Measurements from ENCODE around the gene ATXN10.
A peak's percentile ranks its signal among the peaks of the same experiment; 100 is the strongest.

The ATXN10 gene

GRCh38 chr22:45860201-45860600, 188.6 kb downstream of the ATXN10 start:
- no peak for DNase-seq (ENCODE audit: low read depth)

DNA sequence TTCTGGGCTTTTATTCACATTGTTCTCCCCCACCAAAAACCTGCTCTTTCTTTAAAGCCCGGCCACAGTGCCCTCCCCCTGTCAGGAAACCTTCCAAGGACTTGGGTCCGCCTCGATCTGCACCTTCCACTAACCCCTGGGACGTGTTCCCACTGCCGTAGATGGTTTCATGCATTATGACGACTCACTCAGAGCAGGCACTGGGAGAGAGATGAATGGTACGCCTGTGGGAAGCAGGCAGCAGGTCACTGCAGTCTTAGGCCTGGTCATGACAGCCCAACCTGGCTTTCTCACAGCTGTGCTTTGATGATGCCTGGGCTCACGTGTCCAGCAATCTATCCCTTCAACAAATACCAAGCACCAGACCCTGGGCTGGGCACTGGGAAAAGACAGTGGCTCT, 189.6 kb downstream of the ATXN10 start:
- DNase-seq (ENCODE audit: low read depth), result no peak

- peak; percentile 57 for DNase-seq (ENCODE audit: low read depth)
Observed at GRCh38 chr22:45863981-45864751, 192.5 kb downstream of the ATXN10 start.

DNA sequence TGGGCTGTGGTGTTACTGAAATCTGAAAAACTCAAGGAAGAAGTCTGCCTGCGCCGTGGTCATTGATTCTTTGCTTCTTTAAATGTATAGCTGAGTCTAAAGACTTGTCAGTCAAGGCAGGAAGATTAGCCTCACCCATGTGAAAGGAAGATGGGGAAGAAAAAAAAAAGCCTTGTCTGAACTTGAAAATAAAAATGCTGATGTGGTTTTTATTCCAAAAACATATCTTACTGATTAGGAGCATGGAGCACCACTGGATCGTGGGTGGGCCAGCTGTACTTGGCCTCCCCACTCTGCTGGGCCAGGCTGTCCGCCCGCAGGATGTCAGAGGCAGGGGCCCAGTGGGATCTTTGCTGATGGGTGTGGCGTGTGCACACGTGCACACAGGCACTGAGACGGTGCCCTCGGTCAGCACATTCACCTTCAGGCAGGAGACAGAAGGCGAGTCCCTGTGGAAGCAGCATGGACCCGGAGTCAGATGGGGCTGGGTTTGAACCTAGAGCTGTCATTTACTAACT, 193.4 kb downstream of the ATXN10 start:
- no peak for DNase-seq (ENCODE audit: low read depth)

DNA sequence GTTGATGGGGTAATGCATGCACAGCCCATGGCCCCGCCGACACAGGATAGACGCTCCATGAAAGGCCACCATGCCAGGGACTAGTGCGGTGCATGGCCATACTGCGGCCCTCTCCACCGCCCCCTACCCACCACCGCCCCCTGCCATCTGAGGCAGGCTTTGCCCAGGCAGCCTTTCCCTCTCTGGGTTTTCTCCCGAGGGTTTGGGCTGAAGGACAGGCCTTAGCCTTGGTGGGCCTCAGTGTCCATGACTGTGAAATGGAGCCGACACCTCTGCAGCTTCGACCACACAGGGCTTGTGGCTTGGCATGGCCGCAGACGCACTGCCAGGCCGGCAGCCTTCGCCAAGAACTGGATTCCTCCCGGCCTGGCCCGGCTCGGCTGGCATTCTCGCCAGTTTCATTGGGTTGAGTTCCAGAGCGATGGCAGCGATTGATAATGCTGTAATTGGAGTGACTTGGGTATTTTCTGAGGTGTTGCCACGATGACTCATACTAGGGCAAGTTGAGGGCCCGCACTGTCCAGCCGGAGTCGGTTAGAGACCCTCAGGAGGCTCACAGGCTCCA, 194.0 kb downstream of the ATXN10 start:
- DNase-seq (ENCODE audit: low read depth), result no peak

GRCh38 chr22:45866126-45866645, 194.6 kb downstream of the ATXN10 start:
- no peak for DNase-seq (ENCODE audit: low read depth)

- no peak for DNase-seq (ENCODE audit: low read depth)
Observed at GRCh38 chr22:45866646-45867117, 195.0 kb downstream of the ATXN10 start.

- no peak for DNase-seq (ENCODE audit: low read depth)
Observed at GRCh38 chr22:45867118-45867905, 195.7 kb downstream of the ATXN10 start.

GRCh38 chr22:45867906-45868555, 196.4 kb downstream of the ATXN10 start:
- DNase-seq (ENCODE audit: low read depth), result no peak

GRCh38 chr22:45868571-45869339, 197.1 kb downstream of the ATXN10 start:
- DNase-seq (ENCODE audit: low read depth), result no peak

DNA sequence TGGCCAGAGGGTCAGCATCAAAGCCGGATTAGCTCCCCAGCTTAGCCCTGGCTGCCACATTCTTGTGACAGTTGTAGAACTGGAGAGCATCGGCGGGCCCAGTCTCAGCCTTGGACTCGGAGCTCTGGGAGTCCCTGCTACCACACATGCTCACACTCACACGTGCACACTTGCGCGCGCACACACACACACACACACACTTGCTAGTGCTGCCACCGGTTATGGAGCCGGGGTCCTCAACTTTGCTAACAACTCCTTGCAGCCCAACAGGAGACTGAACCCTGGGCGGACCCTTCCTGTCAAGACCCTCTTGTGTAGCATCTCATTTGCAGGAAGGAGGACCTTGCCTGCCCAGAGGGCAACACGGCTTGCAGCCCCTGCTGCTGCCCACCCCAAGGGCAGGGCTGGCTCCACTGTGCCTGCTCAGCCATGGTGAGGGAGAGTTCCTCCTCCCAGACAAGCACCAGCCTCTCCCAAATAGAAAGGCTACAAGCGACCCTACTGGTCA, 197.8 kb downstream of the ATXN10 start:
- no peak for DNase-seq (ENCODE audit: low read depth)

DNA sequence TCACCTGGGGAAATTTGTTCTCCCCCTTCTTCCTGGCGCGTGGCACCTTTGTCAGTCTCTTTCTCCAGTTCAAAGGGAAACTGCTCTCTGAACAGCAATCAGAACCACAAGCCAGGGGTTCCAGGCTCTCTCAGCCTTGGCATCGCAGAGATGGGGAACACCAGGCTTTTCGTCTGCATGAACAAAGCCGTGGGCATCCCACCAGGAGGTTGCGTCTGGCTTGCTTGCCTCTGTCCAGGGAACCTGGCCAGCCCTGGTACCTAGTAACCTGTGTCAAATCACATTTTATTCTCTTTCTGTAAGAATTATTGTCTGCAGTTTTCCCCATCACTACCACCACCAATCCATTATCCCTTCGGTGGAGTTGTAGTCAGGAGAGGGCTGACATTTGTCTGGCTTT, 198.4 kb downstream of the ATXN10 start:
- no peak for DNase-seq (ENCODE audit: low read depth)

DNA sequence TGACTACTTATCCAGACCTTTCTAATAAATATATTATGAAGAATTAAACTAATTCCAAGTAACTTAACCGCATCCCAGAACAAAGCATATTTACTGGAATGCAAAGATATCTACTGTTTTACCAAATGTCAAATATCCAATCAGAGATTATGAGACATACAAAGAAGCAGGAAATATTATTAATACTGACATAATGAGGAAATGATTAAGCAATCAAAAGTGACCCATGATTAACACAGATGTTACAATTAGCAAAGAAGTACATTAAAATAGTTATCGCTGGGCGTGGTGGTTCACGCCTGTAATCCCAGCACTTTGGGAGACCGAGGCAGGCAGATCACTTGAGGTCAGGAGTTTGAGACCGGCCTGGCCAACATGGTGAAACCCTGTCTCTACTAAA, 200.1 kb downstream of the ATXN10 start:
- DNase-seq (ENCODE audit: low read depth), result no peak

- no peak for DNase-seq (ENCODE audit: low read depth)
Observed at GRCh38 chr22:45872659-45873263, 201.1 kb downstream of the ATXN10 start.

GRCh38 chr22:45876136-45877035, 204.8 kb downstream of the ATXN10 start:
- DNase-seq (ENCODE audit: low read depth), result no peak

GRCh38 chr22:45877036-45877380, 205.4 kb downstream of the ATXN10 start:
- DNase-seq (ENCODE audit: low read depth), result no peak

DNA sequence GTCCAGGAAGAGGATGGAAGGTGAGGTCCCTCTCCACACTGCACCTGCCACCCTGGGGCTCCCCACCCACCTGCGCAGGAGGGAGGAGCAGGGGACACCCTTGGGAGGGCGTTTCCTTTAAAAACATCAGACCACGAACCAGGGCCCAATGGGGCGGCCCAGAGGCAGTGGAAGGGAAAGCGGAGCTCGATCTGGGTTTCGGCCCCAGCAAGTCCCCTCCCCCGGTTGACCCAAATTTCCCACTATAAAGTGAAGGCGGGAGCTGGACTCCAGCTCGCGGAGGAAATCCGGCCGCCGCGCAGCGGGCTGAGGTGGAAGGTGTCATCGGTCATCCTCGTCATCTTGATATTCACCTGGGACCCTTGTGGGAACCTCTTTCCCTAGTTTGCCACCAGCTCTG, 206.0 kb downstream of the ATXN10 start:
- no peak for DNase-seq (ENCODE audit: low read depth)

DNA sequence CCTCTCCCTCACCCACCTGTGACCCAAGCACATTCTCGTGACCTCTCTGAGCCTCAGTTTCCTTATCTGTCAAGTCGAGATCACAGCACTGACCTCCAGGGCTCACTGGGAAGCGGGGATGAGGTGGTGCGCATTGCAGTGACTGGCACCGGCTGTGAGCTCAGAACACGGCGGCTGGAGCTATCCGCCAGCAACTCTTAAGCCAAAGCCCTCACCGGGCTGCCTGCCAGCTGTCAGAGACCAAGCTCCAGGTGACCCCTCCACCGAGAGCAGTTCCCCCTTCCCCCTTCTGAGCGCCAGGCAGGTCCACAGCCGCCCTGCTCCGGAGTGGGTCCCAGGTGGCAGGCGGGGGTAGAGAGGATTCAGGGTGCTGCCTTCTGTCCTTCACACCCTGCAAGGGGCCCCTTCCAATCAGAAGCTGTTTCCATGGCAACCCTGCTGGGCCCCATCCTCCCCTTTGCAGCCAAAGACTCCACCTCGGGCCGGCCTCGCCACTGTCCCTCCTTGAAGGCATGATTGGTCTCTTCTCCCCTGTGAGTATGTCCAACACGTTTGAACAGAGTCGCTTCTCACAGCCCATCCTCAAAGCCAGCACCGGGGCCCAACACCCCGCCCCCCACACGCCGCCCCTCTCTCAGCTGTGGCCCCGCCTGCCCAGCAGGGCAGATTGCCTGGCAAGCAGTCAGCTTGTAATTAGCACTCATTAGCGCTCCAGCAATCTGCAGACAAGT, 206.6 kb downstream of the ATXN10 start:
- no peak for DNase-seq (ENCODE audit: low read depth)

Data from activated T-helper 9 cell treated with anti-CD3 and anti-CD28 coated beads, Interleukin-2, amount 50 U/mL, for 16 hours (primary cell).